GM18861 (cell line): Measurements from ENCODE around the gene RNF8.
"Not testable (repeated sequence)": the region's sequence is repeated elsewhere in the genome, so short reads cannot be mapped to it uniquely, and the experiment has no call there.

Source experiments
- ATAC-seq: cut with Tn5 transposase; IDR thresholded peaks from one replicate; pipeline ENCODE4 v1.9.1; 2021; ENCODE audit not compliant: unreplicated experiment

Gene RNF8

GRCh38 chr6:37353761-37354525 lies at the start of gene RNF8:
Gene RNF8 (plus strand): TSS chr6:37353983. CDS start chr6:37354165, 182 bp downstream.
- ATAC-seq: peak; percentile 73

GRCh38 chr6:37304766-37305165 lies 49.0 kb upstream of the RNF8 start:
- ATAC-seq: no peak

- no peak for ATAC-seq
Observed at GRCh38 chr6:37305841-37306425, 47.9 kb upstream of the RNF8 start.

DNA sequence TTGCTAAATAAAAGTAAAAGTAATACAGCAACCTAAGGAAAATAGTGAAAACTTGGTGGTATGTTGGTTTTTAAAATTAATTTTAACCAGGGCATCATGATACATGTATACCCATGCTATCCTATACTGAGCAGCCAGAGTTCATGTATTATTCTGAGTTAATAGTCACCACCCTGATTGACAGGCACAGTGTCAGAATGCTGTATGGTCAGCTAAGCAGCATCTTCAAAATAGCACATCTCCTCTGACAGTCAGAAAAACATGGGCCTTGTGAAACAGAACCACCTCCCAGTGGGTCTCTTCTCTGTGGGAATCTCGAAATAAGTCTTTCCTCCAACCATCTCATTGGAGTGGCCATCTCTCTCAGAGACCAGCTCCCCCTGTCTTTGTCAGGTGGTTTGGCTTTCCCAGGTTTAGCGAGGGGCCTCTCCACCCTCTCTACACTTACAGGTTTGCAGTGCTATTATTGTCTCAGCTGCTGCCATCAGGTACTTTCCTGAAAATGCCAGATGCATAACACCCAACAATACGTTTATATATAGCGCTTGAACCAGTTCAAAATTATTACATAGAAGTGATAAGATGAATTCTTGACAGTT lies 47.1 kb upstream of the RNF8 start:
- ATAC-seq: no peak

- not testable (repeated sequence) for ATAC-seq
Observed at GRCh38 chr6:37307484-37307883, 46.3 kb upstream of the RNF8 start.

- no peak for ATAC-seq
Observed at GRCh38 chr6:37308069-37308815, 45.5 kb upstream of the RNF8 start.

GRCh38 chr6:37309046-37309445 lies 44.7 kb upstream of the RNF8 start:
- no peak for ATAC-seq

DNA sequence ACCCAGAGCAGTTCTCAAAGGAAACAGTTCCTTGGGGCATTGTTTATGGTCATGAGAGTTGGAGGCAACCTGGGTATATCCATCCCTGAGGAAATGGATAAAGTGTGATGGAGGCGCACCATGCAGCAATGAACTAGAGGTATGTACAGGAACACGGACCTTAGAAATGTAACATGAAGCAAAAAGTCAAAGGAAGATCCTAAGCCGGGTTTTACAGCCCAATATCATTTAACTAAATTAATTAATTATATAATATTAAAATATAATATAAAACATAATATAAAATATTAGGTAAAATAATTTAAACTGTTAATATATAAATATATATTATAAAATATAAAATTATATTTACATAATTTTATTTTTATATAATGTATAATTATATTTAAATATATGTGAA lies 44.1 kb upstream of the RNF8 start:
- no peak for ATAC-seq

DNA sequence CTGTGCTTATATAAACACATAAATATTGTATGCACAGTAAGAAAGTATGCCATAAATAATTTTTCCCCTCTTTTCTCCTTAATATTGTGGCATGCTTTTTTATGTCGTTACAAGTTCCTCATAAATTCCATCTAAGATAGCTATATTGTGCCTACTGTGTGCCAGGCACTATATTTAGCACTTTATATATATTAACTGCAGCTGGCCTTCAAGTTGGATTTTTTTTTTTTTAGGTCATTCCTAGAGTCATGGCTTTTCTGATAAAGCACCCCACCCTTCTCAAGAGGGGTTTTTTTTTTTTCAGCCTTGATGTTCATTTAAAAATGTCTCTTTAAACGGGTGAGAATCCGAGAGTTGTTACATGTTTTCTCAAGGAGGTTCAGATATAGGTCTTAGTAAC lies 42.8 kb upstream of the RNF8 start:
- ATAC-seq: no peak

GRCh38 chr6:37311741-37312473 lies 41.9 kb upstream of the RNF8 start:
- no peak for ATAC-seq

- no peak for ATAC-seq
Observed at GRCh38 chr6:37313723-37314486, 39.9 kb upstream of the RNF8 start.

DNA sequence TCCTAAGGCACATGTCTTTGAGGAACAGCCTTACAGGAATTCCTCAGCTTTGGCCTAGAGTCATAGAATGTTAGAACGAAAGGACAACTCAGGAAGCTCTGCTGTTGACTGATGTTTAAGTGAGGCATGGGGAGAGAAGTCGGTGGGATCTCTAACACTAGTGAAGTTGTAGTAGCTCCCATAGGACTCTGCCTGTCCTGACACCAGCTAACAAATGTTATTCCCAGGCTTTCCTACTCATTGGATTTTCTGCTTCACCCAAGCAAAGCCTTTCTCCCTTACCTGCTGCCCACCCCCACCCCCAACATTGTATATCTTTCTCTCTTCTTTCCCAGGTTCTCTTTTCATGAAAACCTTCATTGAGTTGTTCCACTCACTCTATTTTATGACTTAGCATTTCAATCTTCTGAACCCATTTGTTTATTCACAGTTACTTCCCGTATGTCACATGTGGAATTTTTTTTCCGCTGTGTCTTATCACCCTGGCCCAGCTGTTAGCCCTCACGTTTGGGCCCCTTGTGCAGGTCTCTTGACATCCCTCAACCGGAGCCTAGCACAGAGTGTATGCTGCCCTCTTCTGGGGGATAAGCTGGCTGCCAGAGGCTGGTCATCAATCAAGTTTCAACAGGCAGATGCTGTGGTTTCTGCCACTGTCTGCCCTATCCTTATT lies 39.2 kb upstream of the RNF8 start:
- ATAC-seq: no peak

GRCh38 chr6:37315157-37315515 lies 38.6 kb upstream of the RNF8 start:
- no peak for ATAC-seq

DNA sequence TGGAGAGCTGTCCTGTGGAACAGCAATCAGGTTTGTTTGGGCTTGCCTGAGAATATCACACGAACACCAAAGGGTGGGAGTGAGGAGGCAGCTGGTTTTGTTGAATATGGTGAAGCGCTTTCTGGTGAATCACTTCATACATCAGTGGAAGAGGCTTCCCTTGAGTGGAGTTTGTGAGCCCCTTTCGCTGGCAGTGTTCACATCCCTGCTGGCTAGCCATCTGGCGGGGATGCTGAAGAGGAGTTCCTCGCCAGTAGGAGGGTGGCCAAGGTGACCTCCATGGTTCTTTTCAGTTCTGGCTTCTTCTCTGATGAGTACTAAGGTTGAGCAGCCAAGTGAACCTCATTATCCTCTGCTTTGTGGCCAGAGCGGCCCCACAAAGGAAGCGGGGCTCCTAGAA lies 37.7 kb upstream of the RNF8 start:
- ATAC-seq: no peak

DNA sequence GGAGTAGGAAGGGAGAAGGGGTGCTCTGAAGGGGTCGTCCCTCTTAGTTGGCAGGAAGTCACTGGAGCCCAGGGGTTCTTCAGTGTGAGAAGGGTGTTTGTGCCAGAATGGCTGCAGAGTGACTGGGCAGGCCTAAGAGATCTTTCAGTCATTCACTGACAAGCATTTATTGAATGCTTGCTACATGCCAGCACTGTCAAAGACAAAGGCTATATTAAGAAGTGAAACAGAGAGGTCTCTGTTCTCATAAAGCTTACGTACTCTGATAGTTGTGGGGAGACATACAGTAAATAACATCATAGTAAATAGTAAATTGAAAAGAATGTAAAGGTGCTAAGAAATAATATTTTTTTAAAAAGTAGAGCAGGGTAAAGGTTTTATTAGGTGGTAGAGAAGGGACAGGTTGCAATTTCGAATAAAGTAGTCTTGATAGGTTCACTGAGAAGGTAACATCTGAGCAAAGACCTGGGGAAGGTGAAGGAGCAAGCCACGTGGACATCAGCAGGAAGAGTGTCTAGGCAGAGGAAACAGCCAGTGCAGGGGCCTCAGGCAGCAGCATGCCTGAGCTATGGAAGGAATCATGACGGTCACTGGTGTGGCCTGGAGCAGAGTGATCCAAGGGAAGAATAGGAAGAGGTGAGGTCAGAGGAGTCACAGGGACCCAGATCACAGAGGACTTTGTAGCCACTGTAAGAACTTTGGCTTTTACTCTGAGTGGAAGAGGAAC lies 36.3 kb upstream of the RNF8 start:
- ATAC-seq: no peak

GRCh38 chr6:37319156-37319555 lies 34.6 kb upstream of the RNF8 start:
- ATAC-seq: no peak

- ATAC-seq: no peak
Observed at GRCh38 chr6:37319856-37320480, 33.8 kb upstream of the RNF8 start.

- ATAC-seq: no peak
Observed at GRCh38 chr6:37320646-37321045, 33.1 kb upstream of the RNF8 start.

DNA sequence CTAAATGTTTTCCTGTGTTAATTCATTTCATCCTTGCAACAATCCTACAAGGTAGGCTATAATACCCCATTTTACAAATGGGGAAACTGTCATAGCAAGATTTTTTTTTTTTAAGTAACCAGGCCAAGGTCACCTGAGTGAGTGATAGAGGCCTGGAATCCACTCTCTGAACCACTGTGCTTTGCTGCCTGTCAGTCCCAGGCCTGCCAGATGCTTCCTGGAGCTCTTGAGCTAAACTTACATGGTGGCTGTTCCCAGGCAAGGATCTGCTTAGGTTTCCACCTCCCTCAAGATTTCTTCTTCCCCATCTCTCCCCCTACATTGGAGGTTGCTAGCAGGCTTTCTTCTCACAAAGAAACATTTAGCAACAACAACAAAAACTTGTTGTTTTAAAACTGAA lies 32.7 kb upstream of the RNF8 start:
- ATAC-seq: no peak
